ENCODE measurements around the gene SLC5A9.
"Not testable (repeated sequence)": the region's sequence is repeated elsewhere in the genome, so short reads cannot be mapped to it uniquely, and the experiment has no call there.

Gene SLC5A9

GRCh38 chr1:48242141-48242736, 19.7 kb downstream of the SLC5A9 start:
- DNase-seq (ENCODE audit: low spot score) = no peak

- no peak for DNase-seq (ENCODE audit: low spot score)
These were observed 22.6 kb downstream of the SLC5A9 start for GRCh38 chr1:48245106-48245505.

- no peak for DNase-seq (ENCODE audit: low spot score)
These were observed 24.2 kb downstream of the SLC5A9 start for GRCh38 chr1:48246727-48247126.

DNA sequence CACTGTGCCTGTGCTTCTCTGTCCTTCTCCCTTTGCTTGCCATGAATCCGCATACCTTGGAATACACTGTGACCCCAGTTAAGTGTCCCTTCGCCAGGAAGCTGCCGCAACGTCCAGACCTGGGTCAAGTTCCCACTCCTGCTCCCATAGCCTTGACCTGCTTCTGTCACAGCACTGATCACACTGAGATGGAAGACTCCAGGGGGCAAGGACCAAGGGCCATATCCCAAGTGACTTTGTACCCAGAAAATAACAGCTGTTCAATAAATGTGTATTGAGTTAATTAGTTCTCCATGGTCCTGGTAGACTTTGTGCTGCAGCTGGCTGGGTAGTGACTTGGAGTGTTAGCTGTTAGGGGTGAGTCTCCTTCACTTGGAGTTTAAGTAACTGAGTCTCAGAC, 25.8 kb downstream of the SLC5A9 start:
- DNase-seq (ENCODE audit: low spot score) = no peak

DNA sequence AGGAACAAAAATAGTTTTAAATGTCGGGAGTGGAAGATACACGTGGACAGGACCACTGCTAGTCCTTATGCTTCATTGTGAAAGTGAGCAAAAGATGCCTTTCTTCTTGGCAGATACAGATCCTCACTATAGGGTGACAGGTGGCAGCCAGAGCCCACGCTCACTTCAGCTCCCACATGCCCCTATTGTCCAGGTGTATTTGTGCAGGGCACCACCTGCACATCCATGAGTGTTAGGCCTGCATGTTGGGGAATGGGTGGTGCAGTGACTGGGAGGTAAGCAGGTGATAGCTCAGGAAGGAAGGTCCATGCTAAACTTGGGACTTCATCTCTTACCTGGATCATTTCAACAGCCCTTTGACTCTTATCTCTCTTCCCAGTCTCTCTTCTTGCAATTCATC, 27.4 kb downstream of the SLC5A9 start:
- no peak for DNase-seq (ENCODE audit: low spot score)

GRCh38 chr1:48250572-48250971, 28.1 kb downstream of the SLC5A9 start:
- no peak for DNase-seq (ENCODE audit: low spot score)

GRCh38 chr1:48251323-48251722, 28.8 kb downstream of the SLC5A9 start:
- no peak for DNase-seq (ENCODE audit: low spot score)

DNA sequence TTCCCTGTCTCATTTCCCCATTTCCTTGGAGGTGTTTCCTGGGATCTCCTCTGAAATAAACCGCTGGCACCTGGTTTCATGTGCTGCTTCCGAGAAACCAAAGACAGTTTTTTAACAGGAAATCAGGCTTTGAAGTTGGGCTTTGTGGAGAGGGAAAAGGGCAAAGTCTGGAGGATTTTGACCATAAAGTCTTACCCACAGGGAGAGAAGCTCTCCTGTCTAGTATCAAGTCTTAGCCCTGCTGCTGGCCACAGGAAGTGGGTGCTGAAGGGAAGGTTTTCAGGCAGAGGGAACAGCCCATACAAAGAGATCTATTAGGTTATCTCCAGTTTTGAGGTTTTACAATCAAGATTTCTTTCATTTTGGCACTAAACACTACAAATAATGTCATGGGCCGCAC, 29.3 kb downstream of the SLC5A9 start:
- no peak for DNase-seq (ENCODE audit: low spot score)

DNA sequence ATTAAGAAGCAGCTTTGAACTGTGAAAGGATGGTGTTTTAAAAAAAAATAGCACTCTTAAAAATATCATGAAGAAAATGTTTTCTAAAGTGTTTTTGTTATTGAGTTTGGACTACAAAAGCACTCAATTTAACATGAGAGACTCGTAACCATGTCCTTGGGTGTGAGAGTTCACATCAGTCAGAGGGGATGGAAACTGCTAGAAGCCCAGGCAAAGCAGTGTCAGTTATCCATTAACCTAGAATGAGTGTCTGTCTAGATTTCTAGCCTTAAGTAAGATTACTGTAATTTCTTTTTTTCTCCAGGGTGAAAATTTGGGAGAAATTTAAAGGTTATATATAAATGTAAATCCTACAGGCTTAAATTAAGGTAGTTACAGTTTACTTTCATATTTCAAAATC, 31.7 kb downstream of the SLC5A9 start:
- DNase-seq (ENCODE audit: low spot score) = no peak

DNA sequence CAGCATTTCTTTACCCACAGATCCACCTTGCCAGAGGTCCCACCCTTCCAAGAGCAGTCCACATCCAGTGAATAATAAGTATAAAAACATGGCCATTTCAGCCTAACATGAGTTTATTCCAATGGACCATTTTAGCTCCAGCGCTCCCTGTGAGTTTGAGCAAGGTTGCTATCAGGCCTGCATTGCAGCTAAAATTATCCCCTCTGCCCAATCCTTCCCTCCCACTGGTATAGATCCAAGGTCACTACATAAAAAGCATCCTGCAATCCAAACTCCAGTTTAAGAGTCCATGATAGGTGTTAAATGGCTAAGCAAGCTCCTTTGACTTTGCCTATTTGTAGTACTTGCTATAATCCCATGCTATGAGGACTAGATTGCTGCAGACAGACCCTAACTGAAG, 35.6 kb downstream of the SLC5A9 start:
- DNase-seq (ENCODE audit: low spot score) = no peak

GRCh38 chr1:48261881-48262400, 39.4 kb downstream of the SLC5A9 start:
- DNase-seq (ENCODE audit: low spot score) = no peak

DNA sequence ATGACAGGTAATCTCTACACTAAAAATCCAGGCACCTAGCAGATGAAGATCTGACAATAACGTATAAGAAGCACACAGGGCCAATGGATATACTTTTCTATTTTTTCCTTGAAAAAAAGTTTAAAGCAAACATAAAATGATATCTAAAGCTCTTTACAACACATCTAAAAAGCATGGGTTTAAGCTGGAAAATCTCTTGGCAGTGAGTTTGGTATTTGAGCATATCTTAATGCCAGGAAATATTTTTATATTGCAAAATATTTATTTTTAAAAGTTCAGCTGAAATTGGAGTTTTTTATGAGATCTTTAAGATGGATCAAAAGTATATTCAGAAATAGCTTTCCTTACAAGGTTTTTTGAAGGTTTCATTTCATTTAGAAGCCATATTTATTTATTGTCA, 40.5 kb downstream of the SLC5A9 start:
- no peak for DNase-seq (ENCODE audit: low spot score)

DNA sequence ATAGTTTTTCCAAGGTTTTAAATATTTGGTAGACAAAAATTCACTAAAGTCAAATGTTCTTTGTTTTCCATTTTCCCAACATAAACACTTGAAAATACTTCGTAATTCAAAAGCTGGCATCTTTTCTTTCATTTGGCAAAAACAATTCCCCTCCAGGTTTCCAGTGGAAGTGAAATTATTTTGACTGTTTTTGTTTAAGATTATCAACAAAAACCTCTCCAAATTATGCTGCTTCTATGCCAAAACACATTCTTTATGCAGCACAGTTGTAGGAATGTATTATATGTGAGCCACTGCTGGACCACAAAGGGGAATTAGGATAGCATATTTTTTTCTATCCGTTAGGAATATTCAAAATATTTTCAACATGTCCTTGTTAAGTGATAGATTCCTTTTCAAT, 44.1 kb downstream of the SLC5A9 start:
- DNase-seq (ENCODE audit: low spot score) = no peak

DNA sequence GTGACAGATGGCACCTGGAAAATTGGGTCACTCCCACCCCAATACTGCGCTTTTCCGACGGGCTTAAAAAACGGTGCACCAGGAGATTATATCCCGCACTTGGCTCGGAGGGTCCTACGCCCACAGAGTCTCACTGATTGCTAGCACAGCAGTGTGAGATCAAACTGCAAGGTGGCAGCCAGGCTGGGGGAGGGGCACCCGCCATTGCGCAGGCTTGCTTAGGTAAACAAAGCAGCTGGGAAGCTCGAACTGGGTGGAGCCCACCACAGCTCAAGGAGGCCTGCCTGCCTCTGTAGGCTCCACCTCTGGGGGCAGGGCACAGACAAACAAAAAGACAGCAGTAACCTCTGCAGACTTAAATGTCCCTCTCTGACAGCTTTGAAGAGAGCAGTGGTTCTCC, 54.9 kb downstream of the SLC5A9 start:
- not testable (repeated sequence) for DNase-seq (ENCODE audit: low spot score)

- not testable (repeated sequence) for DNase-seq (ENCODE audit: low spot score)
These were observed 59.8 kb downstream of the SLC5A9 start for GRCh38 chr1:48282329-48282728.

DNA sequence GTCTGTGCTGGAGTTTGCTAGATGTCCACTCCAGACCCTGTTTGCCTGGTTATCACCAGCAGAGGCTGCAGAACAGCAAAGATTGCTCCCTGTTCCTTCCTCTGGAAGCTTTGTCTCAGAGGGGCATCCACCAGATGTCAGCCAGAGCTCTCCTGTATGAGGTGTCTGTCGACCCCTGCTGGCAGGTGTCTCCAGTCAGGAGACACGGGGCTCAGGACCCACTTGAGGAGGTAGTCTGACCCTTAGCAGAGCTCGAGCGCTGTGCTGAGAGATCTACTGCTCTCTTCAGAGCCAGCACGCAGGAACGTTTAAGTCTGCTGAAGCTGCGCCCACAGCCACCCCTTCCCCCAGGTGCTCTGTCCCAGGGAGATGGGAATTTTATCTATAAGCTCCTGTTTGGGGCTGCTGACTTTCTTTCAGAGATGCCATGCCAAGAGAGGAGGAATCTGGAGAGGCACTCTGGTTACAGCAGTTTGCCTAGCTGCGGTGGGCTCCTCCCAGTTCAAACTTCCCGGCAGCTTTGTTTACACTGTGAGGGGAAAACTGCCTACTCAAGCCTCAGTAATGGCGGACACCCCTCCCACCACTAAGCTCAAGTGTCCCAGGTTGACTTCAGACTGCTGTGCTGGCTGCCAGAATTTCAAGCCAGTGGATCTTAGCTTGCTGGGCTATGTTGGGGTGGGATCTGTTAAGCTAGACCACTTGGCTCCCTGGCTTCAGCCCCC, 62.3 kb downstream of the SLC5A9 start:
- DNase-seq (ENCODE audit: low spot score) = not testable (repeated sequence)

- no peak for DNase-seq (ENCODE audit: low spot score)
These were observed 63.0 kb downstream of the SLC5A9 start for GRCh38 chr1:48285525-48285924.

DNA sequence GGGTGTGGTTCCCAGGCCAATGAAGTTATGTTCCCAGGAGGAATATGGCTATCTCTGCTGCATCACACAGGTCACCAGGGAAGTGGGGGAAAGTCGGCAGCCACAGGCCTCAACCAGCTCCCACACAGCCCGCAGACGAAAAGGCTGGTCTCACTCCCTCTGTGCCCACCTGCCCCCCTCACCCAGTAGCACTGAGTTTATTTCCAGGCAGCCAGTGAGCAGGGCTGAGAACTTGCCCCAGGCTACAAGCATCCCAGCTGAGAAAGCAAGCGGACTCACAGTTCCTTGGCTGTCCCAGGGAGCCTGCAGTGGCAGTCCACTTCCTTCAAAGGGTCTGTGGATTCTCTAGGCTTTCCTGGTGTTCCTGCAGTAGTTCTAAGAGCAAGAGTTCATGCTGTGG, 68.9 kb downstream of the SLC5A9 start:
- no peak for DNase-seq (ENCODE audit: low spot score)

GRCh38 chr1:48292706-48293105, 70.2 kb downstream of the SLC5A9 start:
- DNase-seq (ENCODE audit: low spot score) = no peak

- not testable (repeated sequence) for DNase-seq (ENCODE audit: low spot score)
These were observed 71.6 kb downstream of the SLC5A9 start for GRCh38 chr1:48294094-48294493.

DNA sequence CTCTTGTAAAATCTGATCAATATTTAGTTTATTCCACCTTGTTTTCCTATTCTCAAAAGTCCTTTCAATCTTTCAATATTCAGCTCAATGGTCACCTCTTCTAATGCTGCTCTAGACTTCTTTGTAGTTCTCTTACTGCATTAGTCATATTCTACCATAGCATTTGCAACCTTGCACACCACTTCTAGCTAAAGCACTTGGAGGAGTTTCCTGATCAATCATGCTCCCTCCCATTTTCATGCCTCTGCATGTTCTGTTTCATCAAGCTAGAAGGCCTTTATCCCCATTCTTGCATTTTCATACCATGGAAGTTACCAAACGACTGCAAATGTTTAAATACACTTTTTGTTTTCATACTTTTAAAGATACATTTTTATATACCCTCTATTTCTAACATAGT, 72.1 kb downstream of the SLC5A9 start:
- DNase-seq (ENCODE audit: low spot score) = no peak
